ENCODE results near the gene AACS.

DNA sequence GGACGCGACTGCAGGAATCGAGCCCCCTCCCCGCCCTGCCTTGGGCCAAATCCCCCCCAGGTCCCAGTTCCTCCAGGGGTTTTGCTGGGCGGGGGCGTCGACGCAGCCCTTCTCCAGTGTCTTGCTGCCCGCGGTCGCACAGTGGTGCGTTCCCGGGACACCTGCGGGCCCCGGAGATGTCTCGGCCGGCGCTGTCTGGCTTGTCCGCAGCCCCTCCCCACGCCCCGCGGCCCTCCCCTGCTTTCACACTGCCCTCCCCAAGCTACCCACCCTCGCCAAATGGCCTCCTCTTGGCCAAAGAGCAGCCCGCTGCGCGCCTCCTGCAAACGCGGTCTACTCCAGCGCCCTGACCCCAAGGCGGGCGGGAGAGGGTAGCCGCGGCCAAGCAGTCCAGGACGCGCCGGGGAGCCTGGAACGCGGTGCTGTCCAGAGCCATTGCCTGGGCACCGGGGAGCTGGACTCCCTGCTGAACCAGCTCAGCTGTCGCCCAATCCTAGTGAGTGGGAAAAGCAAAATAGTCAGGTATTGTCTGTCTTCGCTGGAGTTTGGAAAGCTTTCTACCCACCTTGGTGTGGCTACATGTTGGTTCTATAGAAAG, 122.0 kb downstream of the AACS start:
- TF ChIP-seq CTCF (optimal IDR thresholded peaks at IDR 0.05 in 1 of 3, IDR thresholded peaks at IDR 0.05 in 1 of 3, conservative IDR thresholded peaks at IDR 0.05 in 1 of 3; ENCODE audit: extremely low read depth in 1 of 3, insufficient read depth in 2 of 3, low read length in 3 of 3), result no peak
- no peak for TF ChIP-seq EZH2 (IDR thresholded peaks at IDR 0.05; ENCODE audit: low read length)
